ENCODE measurements around the gene COX19. TPM values are rescaled to one million over a fixed set of nuclear protein-coding genes. Genes with fewer than 3 reads are reported as not detected.
"Not testable (repeated sequence)": the region's sequence is repeated elsewhere in the genome, so short reads cannot be mapped to it uniquely, and the experiment has no call there.

Gene COX19
- total RNA-seq, 4 donors from 2014 or later = 4.7 to 6.5 (median 5.2) TPM

DNA sequence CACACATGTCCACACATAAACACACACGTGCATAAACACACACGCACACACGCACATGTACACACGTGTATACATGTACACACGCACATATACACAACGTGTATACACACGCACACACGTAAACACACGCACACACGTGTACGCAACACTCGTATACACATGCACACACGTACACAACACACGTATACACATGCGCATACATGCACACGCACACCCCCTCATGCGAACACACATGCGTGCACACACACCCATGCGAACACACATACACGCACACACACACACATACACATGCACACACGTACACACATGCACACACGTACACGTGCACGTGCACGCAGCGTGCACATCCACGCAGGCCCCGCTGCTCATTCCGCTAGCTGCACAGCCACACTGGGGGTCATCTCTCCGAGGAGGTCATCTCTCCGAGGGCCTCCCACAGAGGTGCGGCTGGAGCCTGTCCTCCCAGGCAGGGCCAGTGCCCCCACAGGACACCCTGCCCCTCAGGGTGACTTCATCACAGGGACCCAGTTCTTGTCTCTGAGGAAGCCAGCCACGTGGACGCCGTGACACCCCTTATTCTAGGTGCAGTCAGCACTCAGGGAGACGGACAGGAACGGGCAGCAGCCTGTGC lies 33.5 kb upstream of the COX19 start:
- intact Hi-C loops (cut with DNase I; ENCODE audit: low total_unique reads) = no loop called here
- Histone ChIP-seq H3K27ac (no peak overlapping the region), H3K4me3 (no peak overlapping the region), H3K27me3 (no peaks in the 10 kb centered on the region), H3K9me3 (no peaks in the 10 kb centered on the region), H3K4me1 (no peaks in the 10 kb centered on the region), H3K36me3 (peaks cover 0 to 10% of the 10 kb centered on the region in 2 donors)
- ATAC-seq (no peak), DNase-seq (no peak)
- TF ChIP-seq POLR2A (IDR thresholded peaks at IDR 0.05) = no peak
- TF ChIP-seq, protein P1, sequence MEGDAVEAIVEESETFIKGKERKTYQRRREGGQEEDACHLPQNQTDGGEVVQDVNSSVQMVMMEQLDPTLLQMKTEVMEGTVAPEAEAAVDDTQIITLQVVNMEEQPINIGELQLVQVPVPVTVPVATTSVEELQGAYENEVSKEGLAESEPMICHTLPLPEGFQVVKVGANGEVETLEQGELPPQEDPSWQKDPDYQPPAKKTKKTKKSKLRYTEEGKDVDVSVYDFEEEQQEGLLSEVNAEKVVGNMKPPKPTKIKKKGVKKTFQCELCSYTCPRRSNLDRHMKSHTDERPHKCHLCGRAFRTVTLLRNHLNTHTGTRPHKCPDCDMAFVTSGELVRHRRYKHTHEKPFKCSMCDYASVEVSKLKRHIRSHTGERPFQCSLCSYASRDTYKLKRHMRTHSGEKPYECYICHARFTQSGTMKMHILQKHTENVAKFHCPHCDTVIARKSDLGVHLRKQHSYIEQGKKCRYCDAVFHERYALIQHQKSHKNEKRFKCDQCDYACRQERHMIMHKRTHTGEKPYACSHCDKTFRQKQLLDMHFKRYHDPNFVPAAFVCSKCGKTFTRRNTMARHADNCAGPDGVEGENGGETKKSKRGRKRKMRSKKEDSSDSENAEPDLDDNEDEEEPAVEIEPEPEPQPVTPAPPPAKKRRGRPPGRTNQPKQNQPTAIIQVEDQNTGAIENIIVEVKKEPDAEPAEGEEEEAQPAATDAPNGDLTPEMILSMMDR (IDR thresholded peaks at IDR 0.05 in 4 of 5, conservative IDR thresholded peaks at IDR 0.05 in 1 of 5) = no peak
- in situ Hi-C loops (cut with MboI; ENCODE audit: low sequenced_read_pairs in 4 of 4) = no loop called here

- ATAC-seq (no peak), DNase-seq (no peak)
- H3K27ac ChIP-seq = no peak overlapping the region
- intact Hi-C loops (cut with DNase I; ENCODE audit: low total_unique reads) (no loop called here), in situ Hi-C loops (cut with MboI; ENCODE audit: low sequenced_read_pairs in 4 of 4) (no loop called here)
- TF ChIP-seq POLR2A (IDR thresholded peaks at IDR 0.05) = no peak
- TF ChIP-seq, protein P1 (IDR thresholded peaks at IDR 0.05 in 4 of 5, conservative IDR thresholded peaks at IDR 0.05 in 1 of 5) = no peak
- peaks cover 0 to 10% of the 10 kb centered on the region in 2 donors for H3K36me3 ChIP-seq
- H3K4me1 ChIP-seq = no peaks in the 10 kb centered on the region
- H3K4me3 ChIP-seq = no peak overlapping the region
- no peaks in the 10 kb centered on the region for H3K27me3 ChIP-seq
- no peaks in the 10 kb centered on the region for H3K9me3 ChIP-seq
Measured at GRCh38 chr7:1007901-1008300, 32.6 kb upstream of the COX19 start.

- DNase-seq (no peak), ATAC-seq (no peak)
- no peak overlapping the region for H3K4me3 ChIP-seq
- H3K9me3 ChIP-seq = no peaks in the 10 kb centered on the region
- no peaks in the 10 kb centered on the region for H3K4me1 ChIP-seq
- no peaks in the 10 kb centered on the region for H3K27me3 ChIP-seq
- H3K27ac ChIP-seq = no peak overlapping the region
- intact Hi-C loops (cut with DNase I; ENCODE audit: low total_unique reads) (no loop called here), in situ Hi-C loops (cut with MboI; ENCODE audit: low sequenced_read_pairs in 4 of 4) (no loop called here)
- H3K36me3 ChIP-seq = peaks cover 0 to 10% of the 10 kb centered on the region in 2 donors
- no peak for TF ChIP-seq POLR2A (IDR thresholded peaks at IDR 0.05)
- TF ChIP-seq, protein P1 (IDR thresholded peaks at IDR 0.05 in 4 of 5, conservative IDR thresholded peaks at IDR 0.05 in 1 of 5) = no peak
Measured at GRCh38 chr7:1005303-1005702, 30.0 kb upstream of the COX19 start.

GRCh38 chr7:1004018-1004852 lies 28.9 kb upstream of the COX19 start:
- intact Hi-C loops (cut with DNase I; ENCODE audit: low total_unique reads) = no loop called here
- Histone ChIP-seq H3K4me1 (no peaks in the 10 kb centered on the region), H3K27me3 (no peaks in the 10 kb centered on the region), H3K4me3 (no peak overlapping the region), H3K36me3 (peaks cover 0 to 4% of the 10 kb centered on the region in 2 donors), H3K9me3 (no peaks in the 10 kb centered on the region), H3K27ac (no peak overlapping the region)
- no peak for DNase-seq
- no peak for TF ChIP-seq POLR2A (IDR thresholded peaks at IDR 0.05)
- TF ChIP-seq, protein P1 (IDR thresholded peaks at IDR 0.05 in 4 of 5, conservative IDR thresholded peaks at IDR 0.05 in 1 of 5) = no peak
- no peak for ATAC-seq
- in situ Hi-C loops (cut with MboI; ENCODE audit: low sequenced_read_pairs in 4 of 4) = no loop called here

GRCh38 chr7:1002445-1002844 lies 27.1 kb upstream of the COX19 start:
- H3K36me3 ChIP-seq; H3K4me3 ChIP-seq; ATAC-seq; in situ Hi-C loops (cut with MboI; ENCODE audit: low sequenced_read_pairs in 4 of 4); intact Hi-C loops (cut with DNase I; ENCODE audit: low total_unique reads); H3K27me3 ChIP-seq; DNase-seq; H3K27ac ChIP-seq; H3K9me3 ChIP-seq; H3K4me1 ChIP-seq: not testable (repeated sequence)

DNA sequence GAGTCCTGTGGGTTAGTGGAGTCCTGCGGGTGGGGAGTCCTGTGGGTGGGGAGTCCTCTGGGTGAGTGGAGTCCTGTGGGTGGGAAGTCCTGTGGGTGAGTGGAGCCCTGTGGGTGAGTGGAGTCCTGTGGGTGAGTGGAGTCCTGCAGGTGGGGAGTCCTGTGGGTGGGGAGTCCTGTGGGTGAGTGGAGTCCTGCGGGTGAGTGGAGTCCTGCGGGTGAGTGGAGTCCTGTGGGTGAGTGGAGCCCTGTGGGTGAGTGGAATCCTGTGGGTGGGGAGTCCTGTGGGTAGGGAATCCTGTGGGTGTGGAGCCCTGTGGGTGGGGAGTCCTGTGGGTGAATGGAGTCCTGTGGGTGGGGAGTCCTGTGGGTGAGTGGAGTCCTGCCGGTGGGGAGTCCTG lies 26.7 kb upstream of the COX19 start:
- DNase-seq; H3K9me3 ChIP-seq; in situ Hi-C loops (cut with MboI; ENCODE audit: low sequenced_read_pairs in 4 of 4); H3K4me3 ChIP-seq; H3K36me3 ChIP-seq; intact Hi-C loops (cut with DNase I; ENCODE audit: low total_unique reads); ATAC-seq; H3K27ac ChIP-seq; H3K4me1 ChIP-seq; H3K27me3 ChIP-seq: not testable (repeated sequence)

DNA sequence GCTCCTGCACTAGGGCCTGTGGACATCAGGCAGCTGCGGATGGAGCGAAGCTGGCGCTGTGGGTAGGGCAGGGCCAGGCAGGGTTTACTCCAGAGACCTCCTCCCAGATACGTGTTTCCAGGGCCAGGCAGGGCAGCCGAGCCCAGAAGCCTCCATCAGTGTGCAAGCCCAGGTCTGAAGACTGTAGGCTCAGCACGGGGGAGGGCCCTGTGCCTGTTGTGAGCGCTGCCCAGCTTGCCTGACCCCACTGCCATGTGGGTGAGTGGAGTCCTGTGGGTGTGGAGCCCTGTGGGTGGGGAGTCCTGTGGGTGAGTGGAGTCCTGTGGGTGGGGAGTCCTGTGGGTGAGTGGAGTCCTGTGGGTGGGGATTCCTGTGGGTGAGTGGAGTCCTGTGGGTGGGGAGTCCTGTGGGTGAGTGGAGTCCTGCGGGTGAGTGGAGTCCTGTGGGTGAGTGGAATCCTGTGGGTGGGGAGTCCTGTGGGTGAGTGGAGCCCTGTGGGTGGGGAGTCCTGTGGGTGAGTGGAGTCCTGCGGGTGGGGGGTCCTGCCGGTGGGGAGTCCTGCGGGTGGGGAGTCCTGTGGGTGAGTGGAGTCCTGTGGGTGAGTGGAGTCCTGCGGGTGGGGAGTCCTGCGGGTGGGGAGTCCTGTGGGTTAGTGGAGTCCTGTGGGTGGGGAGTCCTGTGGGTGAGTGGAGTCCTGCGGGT lies 25.9 kb upstream of the COX19 start:
- ATAC-seq; in situ Hi-C loops (cut with MboI; ENCODE audit: low sequenced_read_pairs in 4 of 4); H3K36me3 ChIP-seq; H3K9me3 ChIP-seq; H3K4me3 ChIP-seq; intact Hi-C loops (cut with DNase I; ENCODE audit: low total_unique reads); H3K27ac ChIP-seq; DNase-seq; H3K27me3 ChIP-seq; H3K4me1 ChIP-seq: not testable (repeated sequence)

All from gastrocnemius medialis (tissue), 4 donors.